SU-DHL-6 (cell line): ENCODE measurements around the gene LDAH.

Source experiments
- CTCF ChIP-seq: fragments of 200-600 bp; sonication (generic); IDR thresholded peaks from one replicate; pipeline ENCODE4 v1.5.1; 2017; ENCODE audit warnings: antibody characterized with exemption, mild to moderate bottlenecking, low read length, moderate library complexity; ENCODE audit not compliant: insufficient read depth, poor library complexity, severe bottlenecking
- EZH2phosphoT487 ChIP-seq: fragments of 200-600 bp; sonication (generic), shearing (Covaris generic); conservative IDR thresholded peaks from 2 replicates; pipeline ENCODE4 v1.6.1; 2018; ENCODE audit warnings: mild to moderate bottlenecking, antibody characterized with exemption, low read length, moderate library complexity, mixed read lengths

- TF ChIP-seq CTCF, result no peak
- TF ChIP-seq EZH2phosphoT487, result no peak
These were observed 116.1 kb downstream of the LDAH start for GRCh38 chr2:20706786-20707185.
